Breast epithelium (tissue), 3 donors: ENCODE data around the gene NEUROD1.

ENCODE experiments used
- CTCF ChIP-seq, 3 donors: fragments of 450-650 bp; IDR thresholded peaks; one replicate each; pipeline ENCODE4 v1.5.1; 2016 to 2017; ENCODE audit warnings: antibody characterized with exemption in 3 of 3, mild to moderate bottlenecking in 3 of 3, moderate library complexity in 3 of 3
- POLR2A ChIP-seq: fragments of 450-650 bp; IDR thresholded peaks from one replicate; pipeline ENCODE4 v1.6.1; 2016; ENCODE audit warnings: antibody characterized with exemption, mild to moderate bottlenecking, moderate library complexity
- POLR2AphosphoS5 ChIP-seq, 3 donors: sonication (generic); formaldehyde crosslinking; IDR thresholded peaks; one replicate each; pipeline ENCODE4 v1.6.1; 2017; ENCODE audit warnings: antibody characterized with exemption in 3 of 3

- TF ChIP-seq CTCF (IDR thresholded peaks at IDR 0.05) (no peak), POLR2AphosphoS5 (IDR thresholded peaks at IDR 0.05) (no peak), POLR2A (no peak)
These were observed 13.1 kb downstream of the NEUROD1 start for GRCh38 chr2:181667234-181667633.
